Stomach (tissue), 9 donors: ENCODE results near the gene MED8. TPM values are rescaled to one million over a fixed set of nuclear protein-coding genes. Genes with fewer than 3 reads are reported as not detected.
A peak's percentile ranks its signal among the peaks of the same experiment; 100 is the strongest.

ENCODE experiments used
- DNase-seq, 2 donors: peaks; one replicate each; pipeline versions ENCODE4 v3.0.0 to v3.0.0-alpha.2; 2013 to 2019
- H3K27ac ChIP-seq, 5 donors: fragments of 200-600 bp in 4 of 5; sonication (generic) in 4 of 5; one replicate each; pipeline ENCODE4 v1.5.1; 2013 to 2019; ENCODE audit warnings: mild to moderate bottlenecking in 1 of 5, moderate library complexity in 1 of 5
- H3K27me3 ChIP-seq, 3 donors: fragments of 200-600 bp; sonication (generic); one replicate each; pipeline ENCODE4 v1.5.1; 2017 to 2019; ENCODE audit warnings: mixed run types in 1 of 3
- H3K36me3 ChIP-seq, 4 donors: fragments of 200-600 bp; sonication (generic); 1 replicate in 3 of 4; 2 replicates in 1 of 4; pipeline ENCODE4 v1.5.1; 2016 to 2019
- H3K4me1 ChIP-seq, 4 donors: fragments of 200-600 bp; sonication (generic); one replicate each; pipeline ENCODE4 v1.5.1; 2016 to 2019
- H3K4me3 ChIP-seq, 4 donors: fragments of 200-600 bp; sonication (generic) in 3 of 4; one replicate each; pipeline ENCODE4 v1.5.1; 2016 to 2019; ENCODE audit warnings: mild to moderate bottlenecking in 1 of 4
- H3K9me3 ChIP-seq, 4 donors: fragments of 200-600 bp; sonication (generic); one replicate each; pipeline ENCODE4 v1.5.1; 2016 to 2019
- EP300 ChIP-seq: sonication (generic); formaldehyde crosslinking; IDR thresholded peaks from one replicate; pipeline ENCODE4 v1.6.1; 2017; ENCODE audit warnings: antibody characterized with exemption
- POLR2A ChIP-seq, 4 donors: fragments of 450-650 bp; IDR thresholded peaks; one replicate each; pipeline ENCODE4 v1.6.1; 2016; ENCODE audit warnings: antibody characterized with exemption in 4 of 4, control low read depth in 2 of 4, mild to moderate bottlenecking in 1 of 4, moderate library complexity in 1 of 4
- POLR2AphosphoS5 ChIP-seq, 3 donors: sonication (generic); formaldehyde crosslinking; IDR thresholded peaks; one replicate each; pipeline ENCODE4 v1.6.1; 2016; ENCODE audit warnings: antibody characterized with exemption in 3 of 3
- WGBS, 5 donors: extraction: QIAGEN DNeasy Blood & Tissue Kit in 3 of 5; methylation state at CpG; one replicate each; pipeline versions ENCODE4 v1.1.5 to v1.1.7; 2013 to 2018; 5-methylcytosine and 5-hydroxymethylcytosine counted together
- intact Hi-C: fragments of 100-400 bp; cut with DNase I; formaldehyde crosslinking; loops from one replicate; pipeline ENCODE4 v1.15.1; 2023; ENCODE audit warnings: low total_unique reads
- polyA plus RNA-seq, 3 donors: library from polyadenylated mRNA; stranded (reverse); fragments of 200-250 nt; gene quantifications; one replicate each; pipeline ENCODE4 v1.2.3, GENCODE V29; 2013
- total RNA-seq, 5 donors: library from RNA; depleted of rRNA; stranded (reverse); fragments of >200 nt; gene quantifications; one replicate each; pipeline versions ENCODE4 v1.1.0 to v1.2.3, GENCODE V29; 2014 to 2016
- TF ChIP-seq, protein P1 (sequence below), 7 experiments: fragments of 450-650 bp in 4 of 7; fragments of 200-600 bp in 3 of 7; sonication (generic) in 3 of 7; IDR thresholded peaks; one replicate each; pipeline ENCODE4 v1.5.1; 2016 to 2019; ENCODE audit warnings: antibody characterized with exemption in 7 of 7, control low read depth in 2 of 7, mild to moderate bottlenecking in 1 of 7
- donor health status: healthy with polysubstance abuse.
- donor health status: Bipolar disorder and iron deficiency.
- donor health status: healthy.

Gene MED8
- total and polyA plus RNA-seq, 8 donors, result 5.8 to 52.2 (median 30.1) TPM

DNA sequence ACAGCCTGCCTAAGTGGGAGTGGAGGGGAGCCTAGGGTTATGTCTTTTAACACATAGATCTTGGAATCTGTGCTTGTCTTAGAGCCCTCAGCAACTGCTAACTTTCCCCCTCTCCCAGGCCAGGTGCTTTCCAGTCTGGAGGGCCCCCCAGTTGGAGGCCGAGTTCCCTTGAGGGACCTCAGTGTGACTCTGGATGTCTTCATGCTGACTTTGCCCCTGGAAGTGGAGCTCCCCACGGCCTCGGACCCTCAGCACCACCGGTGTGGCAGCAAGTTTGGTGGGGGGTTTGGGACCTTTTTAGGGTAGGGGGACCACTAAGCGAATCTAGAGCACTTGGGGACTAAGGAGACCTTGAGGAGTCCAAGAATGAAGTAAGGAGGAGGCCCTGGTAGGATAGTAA, 41.2 kb upstream of the MED8 start:
- 95 to 100% (median 96%) methylated on average over 5 of the region's 5 CpGs for WGBS, 5 donors
- no peaks in the 10 kb centered on the region for H3K27me3 ChIP-seq
- H3K4me1 ChIP-seq, result peaks cover 0 to 12% (median 5%) of the 10 kb centered on the region in 4 donors
- H3K4me3 ChIP-seq, result no peak overlapping the region
- intact Hi-C loops, result no loop called here
- TF ChIP-seq POLR2A (IDR thresholded peaks at IDR 0.05) (no peak), EP300 (no peak), POLR2AphosphoS5 (IDR thresholded peaks at IDR 0.05) (no peak)
- TF ChIP-seq, protein P1, sequence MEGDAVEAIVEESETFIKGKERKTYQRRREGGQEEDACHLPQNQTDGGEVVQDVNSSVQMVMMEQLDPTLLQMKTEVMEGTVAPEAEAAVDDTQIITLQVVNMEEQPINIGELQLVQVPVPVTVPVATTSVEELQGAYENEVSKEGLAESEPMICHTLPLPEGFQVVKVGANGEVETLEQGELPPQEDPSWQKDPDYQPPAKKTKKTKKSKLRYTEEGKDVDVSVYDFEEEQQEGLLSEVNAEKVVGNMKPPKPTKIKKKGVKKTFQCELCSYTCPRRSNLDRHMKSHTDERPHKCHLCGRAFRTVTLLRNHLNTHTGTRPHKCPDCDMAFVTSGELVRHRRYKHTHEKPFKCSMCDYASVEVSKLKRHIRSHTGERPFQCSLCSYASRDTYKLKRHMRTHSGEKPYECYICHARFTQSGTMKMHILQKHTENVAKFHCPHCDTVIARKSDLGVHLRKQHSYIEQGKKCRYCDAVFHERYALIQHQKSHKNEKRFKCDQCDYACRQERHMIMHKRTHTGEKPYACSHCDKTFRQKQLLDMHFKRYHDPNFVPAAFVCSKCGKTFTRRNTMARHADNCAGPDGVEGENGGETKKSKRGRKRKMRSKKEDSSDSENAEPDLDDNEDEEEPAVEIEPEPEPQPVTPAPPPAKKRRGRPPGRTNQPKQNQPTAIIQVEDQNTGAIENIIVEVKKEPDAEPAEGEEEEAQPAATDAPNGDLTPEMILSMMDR (IDR thresholded peaks at IDR 0.05), result no peak
- H3K27ac ChIP-seq, result no peak overlapping the region
- H3K36me3 ChIP-seq, result peaks cover 85 to 100% (median 99%) of the 10 kb centered on the region in 4 donors
- no peak for DNase-seq
- no peaks in the 10 kb centered on the region for H3K9me3 ChIP-seq

DNA sequence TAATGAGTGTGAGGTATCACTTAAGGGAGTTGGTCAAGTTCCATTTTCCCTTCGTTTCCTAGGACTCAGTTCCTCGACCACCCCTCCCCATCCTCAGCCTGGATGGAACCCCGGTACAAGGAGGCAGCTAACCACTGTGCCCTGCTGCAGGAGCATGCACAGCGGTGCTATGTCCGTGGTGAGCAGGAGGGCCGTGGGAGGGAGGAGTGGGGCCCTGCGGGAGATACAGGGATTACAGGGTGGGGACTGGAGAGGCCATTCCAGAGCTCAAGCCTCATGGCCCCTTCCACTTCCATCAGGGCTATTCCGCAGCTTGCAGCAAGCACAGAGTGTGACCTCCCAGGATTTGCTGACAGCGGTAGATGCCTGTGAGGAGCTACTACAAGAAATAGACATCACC, 38.3 kb upstream of the MED8 start:
- Histone ChIP-seq H3K36me3 (peaks cover 91 to 100% (median 99%) of the 10 kb centered on the region in 4 donors), H3K27me3 (no peaks in the 10 kb centered on the region)
- TF ChIP-seq POLR2AphosphoS5 (IDR thresholded peaks at IDR 0.05) (no peak), EP300 (no peak)

DNA sequence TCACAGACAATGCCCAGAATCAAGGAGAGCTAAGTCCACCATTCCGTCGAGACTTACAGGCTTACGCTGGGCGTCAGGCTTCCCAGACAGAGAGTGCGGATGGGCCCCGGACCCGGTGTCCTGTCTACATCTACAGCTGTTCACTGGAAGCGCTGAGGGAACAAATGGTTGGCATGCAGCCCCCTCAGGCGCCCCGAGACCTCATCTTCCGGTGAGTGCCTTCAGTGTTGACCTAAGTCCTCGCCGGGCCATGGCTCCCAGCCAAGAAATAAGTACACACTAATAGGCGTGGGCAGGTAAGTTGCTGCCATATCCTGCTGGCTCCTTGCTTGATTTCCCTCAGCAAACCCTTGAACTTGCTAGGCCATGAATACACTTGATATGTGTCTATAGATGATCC, 37.9 kb upstream of the MED8 start:
- TF ChIP-seq POLR2AphosphoS5 (IDR thresholded peaks at IDR 0.05) (no peak), EP300 (no peak), POLR2A (IDR thresholded peaks at IDR 0.05) (no peak)
- TF ChIP-seq, protein P1 (IDR thresholded peaks at IDR 0.05), result no peak
- H3K27me3 ChIP-seq, result no peaks in the 10 kb centered on the region
- H3K4me1 ChIP-seq, result peaks cover 0 to 3% (median 0%) of the 10 kb centered on the region in 4 donors
- H3K36me3 ChIP-seq, result peaks cover 90 to 100% (median 99%) of the 10 kb centered on the region in 4 donors
- 60 to 79% (median 63%) methylated on average over 12 to 14 of the region's 14 CpGs for WGBS, 5 donors
- no peak overlapping the region for H3K4me3 ChIP-seq
- H3K27ac ChIP-seq, result no peak overlapping the region
- no peaks in the 10 kb centered on the region for H3K9me3 ChIP-seq
- peak; percentile 63 to 80 for DNase-seq
- intact Hi-C loops, result no loop called here

More for the DNA sequence above, 38.3 kb upstream of the MED8 start:
- Histone ChIP-seq H3K4me1 (peaks cover 0 to 3% (median 0%) of the 10 kb centered on the region in 4 donors), H3K27ac (no peak overlapping the region), H3K4me3 (no peak overlapping the region), H3K9me3 (no peaks in the 10 kb centered on the region)
- WGBS, 5 donors, result 89 to 92% (median 89%) methylated on average over 7 to 9 of the region's 9 CpGs
- intact Hi-C loops, result no loop called here
- DNase-seq, result no peak

DNA sequence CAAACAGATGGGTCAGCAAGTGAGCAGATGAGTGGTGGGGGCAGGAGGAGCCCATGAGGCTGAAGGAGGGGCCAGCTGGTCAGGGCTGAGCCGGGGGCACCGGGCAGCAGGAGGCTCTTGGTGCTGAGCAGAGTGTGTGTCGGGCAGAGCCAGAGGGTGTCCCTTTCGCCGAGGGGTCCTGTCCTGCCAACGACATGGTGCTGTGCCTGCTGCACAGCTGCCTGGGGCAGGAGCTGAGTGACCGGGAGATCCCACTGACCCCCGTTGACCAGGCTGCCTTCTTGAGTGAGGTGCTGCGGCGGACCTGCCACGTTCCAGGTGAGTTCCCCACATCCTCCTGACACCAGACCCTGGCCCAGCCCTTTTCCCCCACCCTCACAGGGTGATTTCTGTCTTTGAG, 36.6 kb upstream of the MED8 start:
- intact Hi-C loops, result no loop called here
- no peak for DNase-seq
- 84 to 94% (median 87%) methylated on average over 11 of the region's 11 CpGs for WGBS, 5 donors
- H3K27ac ChIP-seq, result no peak overlapping the region
- H3K4me1 ChIP-seq, result peaks cover 0 to 3% (median 0%) of the 10 kb centered on the region in 4 donors
- H3K4me3 ChIP-seq, result no peak overlapping the region
- H3K36me3 ChIP-seq, result peaks cover 90 to 100% (median 99%) of the 10 kb centered on the region in 4 donors
- H3K9me3 ChIP-seq, result no peaks in the 10 kb centered on the region
- TF ChIP-seq EP300 (no peak), POLR2A (IDR thresholded peaks at IDR 0.05) (no peak), POLR2AphosphoS5 (IDR thresholded peaks at IDR 0.05) (no peak)
- TF ChIP-seq, protein P1 (IDR thresholded peaks at IDR 0.05), result no peak
- H3K27me3 ChIP-seq, result no peaks in the 10 kb centered on the region

DNA sequence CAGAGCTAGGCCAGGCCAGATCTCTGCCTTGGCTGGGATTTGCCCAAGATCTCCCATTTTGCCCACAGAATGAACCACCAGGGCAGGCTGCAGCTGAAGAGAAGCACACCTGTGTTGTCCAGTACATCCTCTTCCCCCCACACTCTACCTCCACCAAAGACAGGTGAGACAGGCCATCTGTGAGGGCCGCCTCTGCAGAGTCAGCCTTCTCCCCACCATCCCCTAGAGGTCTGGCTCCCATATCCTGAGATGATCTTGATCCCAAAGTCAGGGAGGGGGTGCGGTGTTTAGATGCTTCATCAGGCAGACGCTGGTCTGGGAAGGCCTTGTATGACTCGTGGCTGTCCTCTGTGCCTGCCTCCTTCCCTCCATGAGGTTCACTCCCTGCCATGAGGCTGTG, 35.4 kb upstream of the MED8 start:
- H3K27me3 ChIP-seq, result no peaks in the 10 kb centered on the region
- H3K4me3 ChIP-seq, result no peak overlapping the region
- DNase-seq, result no peak
- no peaks in the 10 kb centered on the region for H3K9me3 ChIP-seq
- H3K27ac ChIP-seq, result no peak overlapping the region
- intact Hi-C loops, result no loop called here
- 78 to 88% (median 81%) methylated on average over 4 of the region's 4 CpGs for WGBS, 5 donors
- H3K4me1 ChIP-seq, result peaks cover 0 to 3% (median 0%) of the 10 kb centered on the region in 4 donors
- TF ChIP-seq, protein P1 (IDR thresholded peaks at IDR 0.05), result no peak
- TF ChIP-seq POLR2AphosphoS5 (IDR thresholded peaks at IDR 0.05), result no peak
- TF ChIP-seq EP300, result no peak
- no peak for TF ChIP-seq POLR2A (IDR thresholded peaks at IDR 0.05)
- peaks cover 90 to 100% (median 99%) of the 10 kb centered on the region in 4 donors for H3K36me3 ChIP-seq
